Measurements from ENCODE around the gene MRPL14. TPM values are rescaled to one million over a fixed set of nuclear protein-coding genes. Genes with fewer than 3 reads are reported as not detected.

Gene MRPL14
- total and polyA plus RNA-seq, 2 of the 4 experiments (the other 2 are of a cell fraction) = 43.7 to 87.9 TPM

DNA sequence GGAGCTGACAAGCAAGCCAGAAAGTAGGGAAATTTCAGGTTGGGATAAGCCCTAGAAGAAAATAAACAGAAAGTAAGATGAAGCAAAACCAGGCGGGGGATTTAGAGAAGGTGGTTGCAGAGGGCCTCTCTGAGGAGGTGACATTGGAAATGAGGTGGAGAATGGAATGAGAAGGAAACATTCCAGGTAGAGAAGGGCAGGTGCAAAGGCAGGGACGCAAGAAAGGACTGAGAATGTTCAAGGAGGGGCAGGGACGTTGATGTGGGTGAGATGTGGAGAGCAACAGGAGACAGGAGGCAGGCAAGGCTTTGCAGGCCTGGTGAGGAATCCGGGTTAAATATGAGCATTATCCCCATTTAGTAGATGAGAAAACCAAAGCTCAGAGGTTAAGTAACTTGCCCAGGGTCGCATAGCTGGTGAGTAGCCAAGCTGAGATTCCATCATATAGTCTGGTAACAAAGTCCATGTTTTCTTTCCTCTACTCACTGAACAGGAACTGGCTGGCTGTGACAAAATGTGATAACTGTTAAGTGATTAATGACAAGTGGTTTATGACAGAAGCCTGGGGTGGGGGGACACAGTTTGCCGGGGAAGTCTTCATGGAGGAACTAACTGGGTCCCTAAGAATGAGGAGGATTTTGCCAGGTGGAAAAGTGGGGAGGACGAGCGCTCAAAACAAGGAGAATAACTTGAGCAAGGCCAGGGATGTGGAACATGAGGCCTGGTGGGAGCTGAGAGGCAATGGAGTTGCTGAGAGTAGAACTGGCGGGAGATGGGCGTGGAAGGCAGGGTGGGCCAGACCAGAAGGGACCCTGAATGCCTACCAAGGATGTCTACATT is 32.6 kb downstream of the MRPL14 start:
- H3K18ac ChIP-seq (ENCODE audit: low read depth, low read length) = no peak overlapping the region
- H2BK15ac ChIP-seq (ENCODE audit: low read depth, low read length) = no peak overlapping the region
- H3K14ac ChIP-seq (replicated peaks; ENCODE audit: low read depth, low read length) = no peak overlapping the region
- H3K4me2 ChIP-seq (ENCODE audit: low read depth, low read length) = no peak overlapping the region
- H3K27me3 ChIP-seq (ENCODE audit: control insufficient read depth, insufficient read depth, low read length) = no peaks in the 10 kb centered on the region
- POLR2A ChIA-PET (ENCODE audit: unreplicated experiment) = no interaction called here
- intact Hi-C loops (cut with micrococcal nuclease) (no loop called here), dilution Hi-C loops (cut with HindIII; ENCODE audit: low sequenced_read_pairs, unreplicated experiment) (no loop called here), in situ Hi-C loops (cut with MboI; ENCODE audit: low sequenced_read_pairs) (no loop called here)
- peaks cover 10% of the 10 kb centered on the region for H4K20me1 ChIP-seq (ENCODE audit: insufficient read depth, low read length)
- no peak overlapping the region for H2AFZ ChIP-seq (replicated peaks; ENCODE audit: low read length, poor library complexity)
- H2BK120ac ChIP-seq (ENCODE audit: low read depth, low read length) = no peak overlapping the region
- DNase-seq = no peak
- H3K4me3 ChIP-seq (ENCODE audit: insufficient read depth, low read depth, low read length) = no peak overlapping the region
- H3K9ac ChIP-seq (ENCODE audit: low read depth, low read length) = no peak overlapping the region
- no peak overlapping the region for H3K23ac ChIP-seq (ENCODE audit: low read depth, low read length)
- CTCF ChIA-PET = interaction anchor here (1.1 kb wide), 1 partner anchor 22 kb away, joined by 5 read pairs; no protein-coding TSS in a partner anchor
- no peak overlapping the region for H2BK5ac ChIP-seq (ENCODE audit: low read depth, low read length, poor library complexity, severe bottlenecking)
- H2AK9ac ChIP-seq (replicated peaks; ENCODE audit: low read depth, low read length, poor library complexity) = peak overlapping the region; percentile 31
- H3K4ac ChIP-seq (ENCODE audit: low read depth, low read length) = no peak overlapping the region
- peaks cover 0 to 7% of the 10 kb centered on the region in 2 experiments; a peak in 2 of 4 replicates for H3K79me1 ChIP-seq (ENCODE audit: low read depth in 1 of 2, low read length in 2 of 2)
- no peaks in the 10 kb centered on the region for H3K9me3 ChIP-seq (ENCODE audit: control insufficient read depth, insufficient read depth, low read length)
- no peak for TF ChIP-seq SMC3 (IDR thresholded peaks at IDR 0.05; ENCODE audit: low read depth, low read length)
- TF ChIP-seq NFE2L2 (IDR thresholded peaks at IDR 0.05; ENCODE audit: low read depth, low read length) = no peak
- TF ChIP-seq MAFK (IDR thresholded peaks at IDR 0.05; ENCODE audit: low read depth, low read length) = no peak
- no peak for TF ChIP-seq BHLHE40 (IDR thresholded peaks at IDR 0.05; ENCODE audit: low read depth, low read length)
- TF ChIP-seq FOS (IDR thresholded peaks at IDR 0.05; ENCODE audit: low read depth, low read length) = no peak
- TF ChIP-seq POLR2A (IDR thresholded peaks at IDR 0.05; ENCODE audit: low read depth, low read length) = no peak
- no peak for TF ChIP-seq MAZ (IDR thresholded peaks at IDR 0.05; ENCODE audit: borderline replicate concordance, low read depth, low read length)
- TF ChIP-seq CEBPB (IDR thresholded peaks at IDR 0.05; ENCODE audit: low read depth, low read length) = no peak
- TF ChIP-seq RFX5 (IDR thresholded peaks at IDR 0.05; ENCODE audit: low read depth, low read length) = no peak
- no peak for TF ChIP-seq CHD1 (IDR thresholded peaks at IDR 0.05; ENCODE audit: low read depth, low read length)
- TF ChIP-seq, protein P1, sequence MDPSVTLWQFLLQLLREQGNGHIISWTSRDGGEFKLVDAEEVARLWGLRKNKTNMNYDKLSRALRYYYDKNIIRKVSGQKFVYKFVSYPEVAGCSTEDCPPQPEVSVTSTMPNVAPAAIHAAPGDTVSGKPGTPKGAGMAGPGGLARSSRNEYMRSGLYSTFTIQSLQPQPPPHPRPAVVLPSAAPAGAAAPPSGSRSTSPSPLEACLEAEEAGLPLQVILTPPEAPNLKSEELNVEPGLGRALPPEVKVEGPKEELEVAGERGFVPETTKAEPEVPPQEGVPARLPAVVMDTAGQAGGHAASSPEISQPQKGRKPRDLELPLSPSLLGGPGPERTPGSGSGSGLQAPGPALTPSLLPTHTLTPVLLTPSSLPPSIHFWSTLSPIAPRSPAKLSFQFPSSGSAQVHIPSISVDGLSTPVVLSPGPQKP (IDR thresholded peaks at IDR 0.05; ENCODE audit: borderline replicate concordance, low read depth, low read length) = no peak
- no peak for TF ChIP-seq CTCF (conservative IDR thresholded peaks at IDR 0.05; ENCODE audit: low read depth, low read length)
- TF ChIP-seq RCOR1 (IDR thresholded peaks at IDR 0.05; ENCODE audit: insufficient replicate concordance, low read length) = no peak
- no peak for TF ChIP-seq USF2 (IDR thresholded peaks at IDR 0.05; ENCODE audit: low read depth, low read length)
- TF ChIP-seq RAD21 (IDR thresholded peaks at IDR 0.05; ENCODE audit: low read length) = no peak
- no peak overlapping the region for H4K8ac ChIP-seq (ENCODE audit: low read depth in 2 of 2, low read length in 2 of 2)
- no TSS peak for BruUV-seq (replicated peaks)
- H2AK5ac ChIP-seq (ENCODE audit: low read depth, low read length) = no peak overlapping the region
- no peak overlapping the region for H3K27ac ChIP-seq (ENCODE audit: insufficient read depth, low read length)
- no peak overlapping the region for H2BK20ac ChIP-seq (ENCODE audit: low read depth, low read length)
- peaks cover 2% of the 10 kb centered on the region; the same call in 1 of the 2 replicates for H3K36me3 ChIP-seq (ENCODE audit: control insufficient read depth, insufficient read depth, low read length)
- WGBS, 2 experiments (ENCODE audit: extremely low coverage in 2 of 2, insufficient read length in 1 of 2) = 91% methylated on average over 7 of the region's 10 CpGs; no CpG with 5 or more reads in 1 of the 2 experiments
- ATAC-seq (ENCODE audit: low read depth) = no peak
- H4K91ac ChIP-seq (ENCODE audit: insufficient read depth, low read depth, low read length) = no peak overlapping the region
- H3K9me1 ChIP-seq (ENCODE audit: insufficient read depth, low read length) = no peaks in the 10 kb centered on the region
- H4K5ac ChIP-seq (ENCODE audit: low read depth, low read length) = no peak overlapping the region
- no peak overlapping the region for H3K56ac ChIP-seq (ENCODE audit: extremely low read depth, insufficient read depth, low read length)
- no peaks in the 10 kb centered on the region for H3K4me1 ChIP-seq (ENCODE audit: control insufficient read depth, insufficient read depth, low read length)

All from IMR-90 (cell line).